GM19452 (cell line): Measurements from ENCODE around the gene HCK.
"Not testable (repeated sequence)": the region's sequence is repeated elsewhere in the genome, so short reads cannot be mapped to it uniquely, and the experiment has no call there.

Experiments
- ATAC-seq: cut with Tn5 transposase; IDR thresholded peaks from one replicate; pipeline ENCODE4 v1.9.1; 2021; ENCODE audit not compliant: unreplicated experiment

HCK gene

DNA sequence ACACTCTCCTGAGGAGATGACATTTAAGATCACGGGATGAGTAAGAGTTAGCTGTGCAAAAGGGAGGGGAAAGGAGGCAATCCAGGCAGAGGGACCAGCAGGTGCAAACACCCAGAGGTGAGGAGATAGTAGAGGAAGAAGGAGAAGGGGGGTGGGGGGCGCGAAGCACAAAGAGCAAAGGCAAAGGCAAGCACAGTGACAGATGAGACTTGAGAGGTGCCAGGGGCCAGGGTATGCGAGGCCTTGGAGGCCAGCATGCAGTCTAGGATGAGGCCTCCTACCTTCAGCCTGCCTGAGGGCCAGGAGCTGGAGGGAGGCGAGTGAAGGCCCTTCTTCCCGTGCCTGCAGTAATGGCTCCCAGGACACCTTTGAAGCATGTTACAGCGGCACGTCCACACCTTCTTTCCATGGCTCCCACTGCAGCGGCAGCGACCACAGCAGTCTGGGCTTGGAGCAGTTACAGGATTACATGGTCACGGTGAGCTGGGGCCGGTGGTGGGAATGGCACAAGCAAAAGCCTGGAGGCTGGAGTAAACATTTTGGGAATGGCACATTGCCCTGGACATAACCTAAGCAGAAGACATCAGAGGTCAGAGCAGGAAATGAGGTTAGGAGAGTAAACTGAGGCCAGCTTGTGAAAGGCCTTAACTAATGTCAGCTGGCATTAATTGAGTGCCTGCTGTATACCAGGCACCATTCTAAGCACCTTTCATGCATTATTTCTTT is 23.2 kb upstream of the HCK start:
- ATAC-seq: no peak

DNA sequence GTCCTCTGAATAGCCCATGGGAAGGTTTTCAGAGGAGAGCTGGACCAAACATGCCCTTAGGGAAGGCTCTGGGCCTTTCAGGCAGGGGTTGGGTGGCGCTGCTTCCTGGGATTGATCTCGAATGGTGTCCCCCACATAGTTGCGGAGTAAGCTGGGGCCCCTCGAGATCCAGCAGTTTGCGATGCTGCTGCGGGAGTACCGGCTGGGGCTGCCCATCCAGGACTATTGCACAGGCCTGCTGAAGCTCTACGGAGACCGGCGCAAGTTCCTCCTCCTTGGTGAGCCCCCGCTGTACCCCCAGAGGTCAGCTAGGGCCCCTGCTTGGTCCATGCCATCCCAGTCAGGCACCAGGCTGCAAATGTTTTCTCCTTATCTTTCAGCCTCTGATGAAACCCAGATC is 22.5 kb upstream of the HCK start:
- ATAC-seq: no peak

DNA sequence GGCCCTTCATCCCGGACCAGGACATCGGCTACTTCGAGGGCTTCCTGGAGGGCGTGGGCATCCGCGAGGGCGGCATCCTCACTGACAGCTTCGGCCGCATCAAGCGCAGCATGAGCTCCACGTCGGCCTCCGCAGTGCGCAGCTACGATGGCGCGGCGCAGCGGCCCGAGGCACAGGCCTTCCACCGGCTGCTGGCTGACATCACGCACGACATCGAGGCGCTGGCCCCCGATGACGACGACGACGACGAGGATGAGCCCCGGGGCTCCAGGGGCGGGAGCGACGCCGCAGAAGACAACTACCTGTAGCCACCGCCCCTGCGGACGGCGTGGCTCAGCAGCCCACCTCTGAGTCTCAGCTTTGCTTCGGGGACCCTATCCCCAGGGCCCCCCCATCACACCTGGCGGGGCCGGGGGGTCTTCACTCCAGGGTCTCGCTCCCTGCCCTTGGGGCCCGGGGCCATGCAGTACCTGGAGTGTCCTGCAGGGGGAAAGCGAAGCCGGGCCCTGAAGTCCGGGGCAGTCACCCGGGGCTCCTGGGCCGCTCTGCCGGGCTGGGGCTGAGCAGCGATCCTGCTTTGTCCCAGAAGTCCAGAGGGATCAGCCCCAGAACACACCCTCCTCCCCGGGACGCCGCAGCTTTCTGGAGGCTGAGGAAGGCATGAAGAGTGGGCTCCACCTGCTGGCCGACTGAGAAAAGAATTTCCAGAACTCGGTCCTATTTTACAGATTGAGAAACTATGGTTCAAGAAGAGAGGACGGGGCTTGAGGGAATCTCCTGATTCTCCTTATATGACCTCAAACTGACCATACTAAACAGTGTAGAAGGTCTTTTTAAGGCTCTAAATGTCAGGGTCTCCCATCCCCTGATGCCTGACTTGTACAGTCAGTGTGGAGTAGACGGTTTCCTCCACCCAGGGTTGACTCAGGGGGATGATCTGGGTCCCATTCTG is 20.8 kb upstream of the HCK start:
- no peak for ATAC-seq

DNA sequence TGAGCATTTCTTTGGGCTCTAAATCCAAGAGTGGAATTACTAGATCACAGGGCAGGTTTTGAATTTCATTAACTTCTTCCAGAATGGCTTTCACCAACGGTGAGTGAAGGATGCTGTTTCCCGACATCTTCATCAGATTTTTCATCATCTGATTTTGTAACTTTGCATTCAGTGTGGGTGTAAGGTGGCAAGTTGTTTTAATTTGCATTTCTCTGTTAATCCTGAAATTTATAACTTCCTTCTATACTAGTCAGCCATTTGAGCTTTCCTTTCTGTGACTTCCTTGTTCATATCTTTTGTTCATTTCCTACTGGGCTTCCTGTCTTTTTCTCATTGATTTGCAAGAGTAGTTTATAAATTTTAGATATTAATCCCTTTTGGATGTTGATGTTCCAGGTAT is 18.7 kb upstream of the HCK start:
- ATAC-seq: no peak

DNA sequence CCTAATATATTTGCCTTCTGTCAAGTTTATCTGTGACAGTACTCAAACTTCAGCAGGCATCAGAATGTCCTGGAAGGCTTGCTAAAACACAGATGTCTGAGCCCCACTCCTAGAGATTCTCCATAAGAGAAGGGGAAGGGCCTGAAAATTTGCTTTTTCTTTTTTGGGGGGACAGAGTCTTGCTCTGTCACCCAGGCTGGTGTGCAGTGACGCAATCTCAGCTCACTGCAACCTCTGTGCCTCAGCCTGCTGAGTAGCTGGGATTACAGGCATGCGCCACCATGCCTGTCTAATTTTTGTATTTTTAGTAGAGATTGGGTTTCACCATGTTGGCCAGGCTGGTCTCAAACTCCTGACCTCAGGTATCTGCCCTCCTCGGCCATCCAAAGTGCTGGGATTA is 18.3 kb upstream of the HCK start:
- not testable (repeated sequence) for ATAC-seq

DNA sequence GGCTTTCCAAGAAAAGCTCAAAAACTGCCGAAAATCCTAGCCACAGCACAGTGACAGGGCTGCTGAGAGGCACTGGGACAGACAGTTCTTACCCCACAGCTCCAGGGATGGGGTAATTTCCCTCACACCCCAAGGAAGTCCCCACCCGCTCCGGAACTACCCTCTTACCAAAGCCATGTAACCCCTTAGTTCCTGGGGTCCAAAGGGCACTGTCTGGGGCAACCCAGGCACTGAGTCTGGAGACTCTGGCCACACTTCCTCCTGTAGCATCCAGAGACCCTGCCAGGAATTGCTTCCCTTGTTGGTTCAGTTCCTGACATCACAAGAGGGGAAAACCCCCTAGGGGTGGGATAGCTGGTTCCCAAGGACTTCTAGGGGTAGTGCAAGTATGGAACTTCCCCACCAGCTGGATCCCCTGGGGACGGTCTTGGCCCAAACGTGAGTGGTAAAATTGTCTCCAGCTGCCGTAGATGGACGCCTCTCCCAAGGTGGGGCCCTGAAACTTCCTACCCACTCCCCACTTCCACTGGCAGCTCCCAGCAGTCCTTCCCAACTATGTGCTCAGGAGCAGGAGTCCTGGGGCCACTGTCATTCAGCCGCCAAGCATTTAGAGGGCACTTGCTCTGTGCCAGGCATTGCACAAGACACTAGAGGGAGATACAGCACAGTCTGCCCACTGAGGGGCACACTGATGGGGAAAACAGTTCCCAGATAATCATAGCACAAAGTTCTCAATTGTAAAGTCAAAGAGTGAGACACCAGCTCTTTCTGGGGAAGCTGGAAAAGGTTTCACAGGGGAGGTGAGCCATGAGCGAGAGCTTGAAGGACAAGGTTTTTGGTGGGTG is 17.2 kb upstream of the HCK start:
- no peak for ATAC-seq

DNA sequence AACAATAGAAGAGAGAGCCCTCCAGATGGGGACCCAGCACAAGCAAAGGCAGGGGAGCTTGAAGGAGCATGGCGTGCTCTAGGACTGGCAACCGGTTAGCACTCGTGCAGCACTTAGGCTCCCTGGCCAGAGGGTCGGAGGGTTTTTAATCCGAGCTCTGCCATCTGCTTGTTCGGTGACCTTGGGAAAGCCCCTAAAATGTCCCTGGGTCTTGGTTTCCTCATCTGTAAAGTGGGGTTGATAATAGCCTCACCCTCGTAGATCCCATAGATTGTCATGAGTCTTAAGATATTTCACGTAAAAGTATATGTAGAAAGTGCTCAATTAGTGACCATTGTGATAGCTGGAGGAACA is 16.6 kb upstream of the HCK start:
- no peak for ATAC-seq

DNA sequence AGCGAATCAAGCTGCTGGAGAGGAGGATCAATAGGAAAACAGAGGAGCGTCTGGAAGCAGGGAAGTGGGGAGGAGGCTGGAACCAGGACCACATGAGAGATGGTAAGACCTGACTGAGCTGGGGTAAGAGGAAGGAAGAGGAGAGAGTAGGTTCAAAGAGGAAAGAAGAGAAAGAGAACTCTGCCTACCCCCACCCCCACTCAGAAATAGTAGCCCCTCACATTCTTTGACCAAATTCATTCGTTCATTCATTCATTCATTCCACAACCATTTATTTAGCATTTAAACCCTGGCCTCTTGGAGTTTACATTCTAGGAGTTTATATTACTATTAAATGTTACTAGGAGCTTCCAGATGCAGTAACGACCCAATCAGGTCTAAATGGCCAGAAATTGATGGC is 15.8 kb upstream of the HCK start:
- no peak for ATAC-seq

DNA sequence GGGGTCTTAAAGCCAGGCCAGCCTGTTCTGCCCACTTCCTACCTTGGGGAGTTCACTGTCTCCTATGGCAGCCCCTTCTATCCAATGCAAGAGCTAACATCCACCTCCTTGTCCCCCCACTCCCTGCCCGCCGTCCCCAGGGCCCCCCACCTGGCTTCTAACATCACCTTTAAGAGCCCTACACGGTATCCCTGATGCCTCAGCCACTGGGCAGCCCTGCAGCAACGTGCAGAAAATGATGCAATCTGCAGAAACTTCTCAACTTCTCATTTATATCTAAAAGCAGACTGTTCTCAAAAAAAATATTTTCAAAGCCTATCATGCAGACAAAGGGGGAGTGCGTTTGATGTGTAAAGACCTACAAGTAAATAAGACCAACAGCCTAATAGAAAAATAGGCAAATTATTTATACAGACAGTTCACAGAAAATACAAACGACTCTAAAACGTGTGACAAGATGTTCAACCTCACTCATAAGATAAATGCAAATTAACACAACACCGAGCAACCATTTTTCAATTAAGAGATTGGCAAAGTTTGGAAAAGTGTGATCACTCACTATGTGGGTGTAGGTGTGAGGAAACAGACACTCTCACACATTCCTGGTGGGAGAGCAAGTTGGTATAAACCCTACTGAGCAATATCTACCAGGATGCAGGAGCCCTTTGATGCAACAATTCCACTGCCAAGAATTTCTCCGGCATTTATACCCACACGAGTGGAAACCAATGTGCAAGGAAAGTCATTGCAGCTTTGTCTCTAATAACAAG is 15.1 kb upstream of the HCK start:
- ATAC-seq: no peak

DNA sequence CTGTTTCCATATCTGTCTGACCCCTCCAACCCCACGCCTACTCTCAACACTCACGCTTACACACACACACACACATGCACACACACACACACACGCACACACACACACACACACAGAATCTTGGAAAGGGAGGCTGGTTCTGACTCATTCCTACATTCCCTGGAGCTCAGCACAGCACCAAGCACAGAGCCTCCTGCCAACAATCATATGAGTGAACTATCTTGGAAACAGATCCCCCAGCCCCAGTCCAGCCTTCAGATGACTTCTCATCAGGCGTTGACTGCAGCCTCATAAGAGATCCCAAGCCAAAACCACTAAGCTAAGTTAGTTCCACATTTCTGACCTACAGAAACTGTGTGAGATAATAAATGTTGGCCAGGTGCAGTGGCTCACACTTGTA is 14.1 kb upstream of the HCK start:
- no peak for ATAC-seq

DNA sequence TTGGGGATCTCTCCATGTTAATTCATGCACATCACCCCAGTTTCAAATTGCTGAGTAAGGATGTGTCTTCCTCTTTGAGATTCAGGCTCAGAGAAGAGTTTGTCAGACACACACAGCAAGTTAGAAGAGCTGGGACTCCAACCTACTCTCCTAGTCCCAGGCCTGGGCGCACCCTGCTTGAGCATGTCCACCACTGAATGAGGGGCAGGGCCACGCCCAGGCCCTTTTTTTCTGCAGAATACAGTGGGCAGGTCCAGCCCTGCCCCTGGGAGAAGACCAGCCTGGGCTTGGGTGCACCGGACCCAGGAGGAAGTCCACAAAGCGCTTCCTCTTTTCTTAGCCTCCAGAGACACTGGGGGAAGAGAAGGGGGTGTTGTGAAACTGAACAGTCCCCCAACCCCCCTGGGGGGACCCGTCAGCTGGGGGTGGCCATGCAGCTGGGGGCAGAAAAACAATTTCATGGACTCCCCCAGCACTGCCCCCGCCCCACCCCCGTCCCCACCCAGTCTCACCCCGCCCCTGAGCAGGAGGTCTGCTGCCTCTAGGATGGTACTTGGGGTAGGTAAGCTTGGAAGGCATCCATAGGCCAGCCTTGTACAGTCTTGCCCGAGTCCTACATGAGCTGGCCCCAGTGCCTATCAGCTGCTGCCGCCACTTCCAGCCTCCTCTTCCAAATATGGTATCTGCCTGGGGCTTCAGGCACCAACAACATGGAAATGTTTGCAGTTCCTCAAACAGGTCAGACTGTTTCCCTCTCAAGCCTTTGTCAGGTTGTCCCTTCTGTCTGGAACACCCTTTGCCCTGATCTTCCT is 11.7 kb upstream of the HCK start:
- no peak for ATAC-seq

DNA sequence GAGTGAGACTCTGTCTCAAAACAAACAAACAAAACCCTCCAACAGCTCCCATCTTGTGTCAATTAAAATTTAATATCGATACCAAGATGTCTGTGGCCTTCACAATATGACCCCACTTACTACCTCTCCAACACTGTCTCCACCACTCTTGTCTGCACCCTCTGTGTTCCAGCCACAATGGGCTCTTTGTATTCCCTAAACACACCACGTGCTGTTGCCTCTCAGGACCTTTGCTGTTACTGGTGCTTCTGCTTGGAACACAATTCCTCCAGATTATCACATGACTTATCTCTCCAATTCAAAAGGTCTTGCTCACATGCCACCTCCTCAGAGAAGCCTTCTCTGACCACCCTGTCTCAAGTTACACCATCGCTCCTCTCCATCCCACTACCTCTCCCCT is 6.0 kb upstream of the HCK start:
- ATAC-seq: no peak

DNA sequence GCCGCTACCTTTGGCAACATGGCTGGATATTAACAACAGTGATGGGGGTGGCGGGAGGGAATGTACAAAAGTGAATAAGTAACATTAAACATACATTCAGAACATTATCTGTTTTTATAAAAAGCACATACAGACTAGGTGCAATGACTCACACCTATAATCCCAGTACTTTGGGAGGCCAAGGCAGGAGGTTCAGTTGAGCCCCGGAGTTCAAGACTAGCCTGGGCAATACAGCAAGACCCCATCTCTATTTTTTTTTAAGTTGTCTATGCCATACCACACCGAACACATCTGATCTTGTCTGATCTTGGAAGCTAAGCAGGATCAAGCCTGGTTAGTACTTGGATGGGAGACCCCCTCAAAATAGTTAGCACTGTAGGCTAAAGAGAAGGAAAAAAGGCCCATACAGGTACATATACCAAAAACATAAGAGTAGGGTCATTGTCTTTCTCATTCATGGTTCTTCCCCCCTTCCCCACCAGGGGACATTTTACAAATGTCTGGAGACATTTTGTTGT is 1.7 kb upstream of the HCK start:
- no peak for ATAC-seq

DNA sequence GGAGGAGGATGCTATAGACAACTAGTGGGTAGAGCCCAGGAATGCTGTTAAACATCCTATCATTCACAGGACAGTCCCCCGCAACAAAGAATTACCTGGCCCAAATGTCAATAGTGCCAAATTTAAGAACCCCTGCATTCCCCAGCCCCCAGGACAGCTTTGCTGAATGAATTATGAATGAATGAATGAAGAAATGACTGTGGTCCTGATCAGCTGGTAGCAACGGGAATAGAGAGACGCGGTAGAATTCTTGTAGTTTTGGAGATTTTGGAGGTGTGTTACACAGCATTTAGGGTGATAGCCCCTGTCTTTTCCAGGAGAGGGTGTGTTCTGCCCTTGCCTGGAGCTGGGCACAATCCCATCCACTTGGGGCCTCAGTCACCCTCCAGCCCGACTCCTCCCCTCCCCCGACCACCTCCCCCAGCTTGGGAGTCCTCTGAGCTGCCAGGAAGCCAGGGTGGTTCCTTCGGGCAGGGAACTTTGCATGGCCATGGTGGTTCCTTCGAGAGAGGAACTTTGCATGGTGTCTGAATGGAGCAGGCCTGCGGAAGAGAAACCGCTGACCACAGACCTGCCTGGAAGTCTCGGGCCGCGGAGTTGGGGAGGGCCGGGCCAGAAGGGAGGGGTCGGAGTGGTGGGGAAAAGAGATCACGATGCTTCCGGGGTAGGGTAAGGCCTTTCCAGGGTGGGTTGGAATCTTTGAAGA is 1.0 kb upstream of the HCK start:
- no peak for ATAC-seq

DNA sequence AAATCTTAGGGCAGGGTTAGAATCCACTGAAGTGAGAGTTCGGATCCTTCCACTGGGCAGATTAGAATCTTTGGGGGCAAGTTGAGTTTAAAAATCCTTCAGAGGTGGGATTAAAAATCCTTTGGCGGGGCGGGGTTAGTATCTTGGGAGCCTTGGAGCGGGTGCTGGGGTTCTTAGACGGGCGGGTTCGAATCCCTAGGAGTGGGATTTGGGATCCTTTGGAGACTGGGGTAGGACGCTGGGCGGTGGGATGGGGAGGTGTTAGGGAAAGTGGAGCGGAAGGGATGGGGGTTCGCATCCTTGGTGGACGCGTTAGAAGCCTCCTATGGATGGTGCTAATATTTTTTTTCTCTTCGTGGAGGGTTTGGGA is 337 bp upstream of the HCK start:
- no peak for ATAC-seq

DNA sequence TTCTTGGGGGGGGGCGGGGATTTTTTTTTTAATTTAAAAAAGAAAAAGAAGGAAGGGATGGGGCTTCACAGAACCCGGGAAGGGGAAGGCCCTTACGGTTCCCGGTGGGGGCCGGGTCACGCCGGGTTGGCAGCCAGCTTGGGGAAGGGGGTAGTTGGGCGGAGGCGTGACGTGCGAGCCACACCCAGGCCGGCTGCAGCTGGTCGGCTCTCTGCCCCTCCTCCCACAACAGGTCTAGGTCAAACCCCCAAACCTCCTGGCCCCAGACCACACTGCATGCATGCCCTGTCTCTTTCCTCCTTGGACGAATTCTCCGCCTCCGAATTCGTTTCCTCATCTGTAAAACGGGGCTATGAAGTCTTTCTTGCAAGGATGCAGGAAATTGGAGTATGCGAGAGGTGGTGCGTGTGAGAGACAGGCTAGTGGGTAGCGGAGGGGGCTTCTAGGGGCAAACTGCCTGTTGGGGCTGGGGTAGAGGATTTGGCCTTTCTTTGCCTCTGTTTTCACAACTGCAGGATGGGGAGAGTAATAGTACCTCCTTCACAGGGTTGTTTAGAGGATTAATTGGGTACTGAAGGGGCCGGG is 828 bp downstream of the HCK start:
- ATAC-seq: no peak

DNA sequence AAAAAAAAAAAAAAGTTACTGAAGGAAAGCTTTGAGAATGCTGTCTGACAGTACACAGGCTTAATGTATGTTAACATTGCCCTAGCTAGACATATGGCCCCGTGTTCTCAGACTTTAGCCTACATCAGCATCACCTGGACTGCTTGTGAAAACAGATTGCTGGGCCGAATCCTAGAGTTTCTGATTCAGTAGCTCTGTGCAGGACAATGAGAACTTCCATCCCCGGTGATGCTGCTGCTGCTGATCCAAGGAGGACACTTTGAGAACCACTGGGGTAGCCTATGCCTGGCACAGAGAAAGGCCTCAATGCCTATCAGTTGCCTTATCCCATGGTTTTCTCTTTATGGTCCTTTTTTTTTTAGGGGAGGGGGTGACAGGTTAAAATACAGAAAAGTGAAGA is 1.6 kb downstream of the HCK start:
- no peak for ATAC-seq

DNA sequence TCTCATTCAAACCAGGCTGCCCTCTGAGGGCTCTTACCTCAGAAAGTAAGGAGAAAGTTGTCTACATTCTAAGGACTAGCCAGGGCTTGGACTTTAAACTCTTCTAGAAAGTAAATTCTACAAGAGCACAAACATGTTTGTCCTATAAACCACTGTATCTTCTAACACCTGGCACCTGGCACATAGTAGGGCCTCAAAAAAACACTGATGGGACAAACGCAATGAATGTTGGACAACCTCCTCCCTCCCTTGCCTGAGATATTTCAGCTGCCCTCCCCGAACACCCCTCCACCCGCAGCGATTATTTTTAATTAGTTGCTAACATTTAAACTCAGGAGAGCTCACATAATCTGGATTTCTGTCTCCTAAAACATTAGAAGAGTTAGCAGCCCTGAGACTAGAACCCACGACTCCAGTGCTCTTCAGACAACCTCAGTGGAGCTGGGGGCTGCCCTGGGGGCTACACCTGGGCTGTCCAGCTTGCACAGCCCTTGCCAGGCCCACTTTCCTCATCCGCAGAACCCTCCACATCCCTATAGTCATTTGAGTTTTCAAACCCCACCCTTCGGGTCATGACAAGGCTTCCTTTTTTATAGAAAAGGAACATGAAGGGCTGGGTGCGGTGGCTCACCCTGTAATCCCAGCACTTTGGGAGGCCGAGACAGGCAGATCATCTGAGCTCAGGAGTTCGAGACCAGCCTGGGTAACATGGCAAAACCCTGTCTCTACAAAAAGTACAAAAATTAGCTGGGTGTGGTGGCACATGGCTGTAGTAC is 4.9 kb downstream of the HCK start:
- no peak for ATAC-seq
